Ectodermal cell (in vitro differentiated cells): ENCODE measurements around the gene CAND2.
"Not testable (repeated sequence)": the region's sequence is repeated elsewhere in the genome, so short reads cannot be mapped to it uniquely, and the experiment has no call there.

Source experiments
- H3K27ac ChIP-seq: 2 replicates; pipeline ENCODE4 v1.7.0; 2013; ENCODE audit warnings: mild to moderate bottlenecking, low read depth, low read length; ENCODE audit not compliant: insufficient read depth, poor library complexity, severe bottlenecking
- H3K27me3 ChIP-seq: 2 replicates; pipeline ENCODE4 v1.7.0; 2013; ENCODE audit warnings: mild to moderate bottlenecking, low read length; ENCODE audit not compliant: insufficient read depth, control insufficient read depth, poor library complexity, severe bottlenecking
- H3K36me3 ChIP-seq: one replicate; pipeline ENCODE4 v1.7.0; 2013; ENCODE audit warnings: low read length; ENCODE audit not compliant: control insufficient read depth, insufficient read depth
- H3K4me1 ChIP-seq: one replicate; pipeline ENCODE4 v1.7.0; 2013; ENCODE audit warnings: low read length; ENCODE audit not compliant: control insufficient read depth, insufficient read depth
- H3K4me3 ChIP-seq: 2 replicates; pipeline ENCODE4 v1.7.0; 2013; ENCODE audit warnings: low read depth, low read length, control low read depth; ENCODE audit not compliant: insufficient read depth
- H3K9me3 ChIP-seq: 2 replicates; pipeline ENCODE4 v1.7.0; 2013; ENCODE audit warnings: mild to moderate bottlenecking, low read length, moderate library complexity; ENCODE audit not compliant: control insufficient read depth
- WGBS, 2 experiments: methylation state at CpG; one replicate each; pipeline ENCODE4 v1.1.7; 2013; ENCODE audit warnings: missing lambda C conversion rate in 2 of 2; 5-methylcytosine and 5-hydroxymethylcytosine counted together

Gene CAND2

GRCh38 chr3:12853847-12854246 lies 57.4 kb downstream of the CAND2 start:
- H3K9me3 ChIP-seq, result not testable (repeated sequence)
- WGBS, 2 experiments, result 91 to 93% methylated on average over 2 of the region's 2 CpGs

GRCh38 chr3:12854565-12854964 lies 58.1 kb downstream of the CAND2 start:
- H3K27me3 ChIP-seq, result no peaks in the 10 kb centered on the region
- no peak overlapping the region for H3K27ac ChIP-seq
- no peaks in the 10 kb centered on the region for H3K4me1 ChIP-seq
- H3K9me3 ChIP-seq, result no peaks in the 10 kb centered on the region
- no peak overlapping the region for H3K4me3 ChIP-seq
- 93 to 97% methylated on average over 4 of the region's 4 CpGs for WGBS, 2 experiments
- H3K36me3 ChIP-seq, result no peaks in the 10 kb centered on the region

More at GRCh38 chr3:12853847-12854246, 57.4 kb downstream of the CAND2 start:
- H3K36me3 ChIP-seq, H3K27ac ChIP-seq, H3K4me3 ChIP-seq, H3K27me3 ChIP-seq, H3K4me1 ChIP-seq: not testable (repeated sequence)

DNA sequence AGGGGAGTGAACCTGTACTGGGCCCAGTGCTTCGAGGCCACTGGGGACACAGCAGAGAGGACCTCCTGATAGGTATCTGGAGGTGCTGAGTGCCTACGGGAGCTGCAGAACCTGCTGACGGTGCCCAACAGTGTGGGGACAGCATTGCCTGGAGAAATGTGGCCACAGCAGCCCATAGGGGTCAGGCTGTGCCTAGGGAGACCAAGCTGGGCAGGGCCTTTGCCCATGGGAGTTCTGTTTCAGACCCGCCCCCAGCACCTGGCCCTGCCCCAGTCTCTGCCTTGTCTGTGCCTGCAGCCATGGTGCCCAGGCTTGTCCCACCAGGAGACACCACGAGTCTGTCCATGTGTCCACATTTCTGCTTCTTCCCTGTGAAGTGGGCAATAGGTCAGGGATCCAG lies 60.1 kb downstream of the CAND2 start:
- Histone ChIP-seq H3K27ac (no peak overlapping the region), H3K4me3 (no peak overlapping the region), H3K4me1 (no peaks in the 10 kb centered on the region), H3K27me3 (no peaks in the 10 kb centered on the region), H3K9me3 (no peaks in the 10 kb centered on the region), H3K36me3 (no peaks in the 10 kb centered on the region)
- 83 to 88% methylated on average over 5 of the region's 5 CpGs for WGBS, 2 experiments

GRCh38 chr3:12859840-12860239 lies 63.4 kb downstream of the CAND2 start:
- WGBS, 2 experiments, result 84 to 88% methylated on average over 7 of the region's 7 CpGs
- Histone ChIP-seq H3K36me3 (no peaks in the 10 kb centered on the region), H3K4me1 (no peaks in the 10 kb centered on the region), H3K27ac (no peak overlapping the region), H3K27me3 (no peaks in the 10 kb centered on the region), H3K4me3 (no peak overlapping the region), H3K9me3 (no peaks in the 10 kb centered on the region)

GRCh38 chr3:12861611-12862010 lies 65.1 kb downstream of the CAND2 start:
- Histone ChIP-seq H3K27me3 (no peaks in the 10 kb centered on the region), H3K9me3 (no peaks in the 10 kb centered on the region), H3K4me3 (no peak overlapping the region), H3K36me3 (no peaks in the 10 kb centered on the region), H3K4me1 (no peaks in the 10 kb centered on the region), H3K27ac (no peak overlapping the region)
- WGBS, 2 experiments, result 92 to 95% methylated on average over 5 of the region's 5 CpGs

DNA sequence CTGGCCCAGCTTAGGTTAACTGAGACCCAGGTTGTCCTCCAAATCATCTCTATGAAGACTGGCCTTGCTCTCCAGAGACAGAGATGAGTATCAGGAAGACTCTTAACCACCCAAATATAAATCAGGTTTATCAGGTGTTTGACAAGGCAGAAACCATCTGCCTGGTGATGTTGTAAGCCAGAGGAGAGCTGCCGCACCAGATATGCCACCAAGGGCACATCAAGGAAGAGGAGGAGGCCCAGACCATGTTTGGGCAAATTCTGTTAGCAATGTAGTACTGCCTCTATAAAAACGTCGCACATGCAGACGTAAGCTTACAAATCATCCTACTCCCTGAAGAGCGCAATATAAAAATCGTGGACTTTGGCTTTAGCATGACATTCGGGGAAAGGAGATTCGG lies 65.9 kb downstream of the CAND2 start:
- no peaks in the 10 kb centered on the region for H3K4me1 ChIP-seq
- no peaks in the 10 kb centered on the region for H3K36me3 ChIP-seq
- H3K4me3 ChIP-seq, result no peak overlapping the region
- H3K27ac ChIP-seq, result no peak overlapping the region
- 93% methylated on average over 8 of the region's 8 CpGs for WGBS, 2 experiments
- H3K9me3 ChIP-seq, result no peaks in the 10 kb centered on the region
- H3K27me3 ChIP-seq, result no peaks in the 10 kb centered on the region

DNA sequence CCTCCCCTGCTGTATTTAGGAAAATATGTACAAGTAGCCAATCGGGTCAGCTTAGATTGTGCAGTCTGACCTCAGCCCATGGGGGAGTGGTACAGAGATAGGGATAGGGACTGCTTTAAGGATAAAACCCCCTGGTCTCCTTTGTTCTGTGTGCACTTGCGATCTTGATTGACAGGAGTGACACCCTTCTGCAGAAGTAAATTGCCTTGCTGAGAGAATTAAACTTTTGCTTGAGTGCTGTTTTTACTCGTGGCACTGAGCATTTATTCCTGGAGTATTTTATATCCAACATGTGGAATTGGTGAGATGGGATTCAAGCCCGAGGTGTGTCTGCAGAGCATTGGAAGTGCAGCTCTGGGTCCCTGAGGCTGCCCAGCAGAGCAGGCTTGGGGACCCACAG lies 68.8 kb downstream of the CAND2 start:
- Histone ChIP-seq H3K9me3 (no peaks in the 10 kb centered on the region), H3K4me3 (no peak overlapping the region), H3K27ac (no peak overlapping the region), H3K27me3 (peaks cover 8% of the 10 kb centered on the region), H3K4me1 (peaks cover 9% of the 10 kb centered on the region), H3K36me3 (no peaks in the 10 kb centered on the region)
- 95 to 96% methylated on average over 4 of the region's 4 CpGs for WGBS, 2 experiments

- Histone ChIP-seq H3K27me3 (peaks cover 8% of the 10 kb centered on the region), H3K4me3 (no peak overlapping the region), H3K36me3 (no peaks in the 10 kb centered on the region), H3K9me3 (no peaks in the 10 kb centered on the region), H3K27ac (no peak overlapping the region), H3K4me1 (peaks cover 9% of the 10 kb centered on the region)
- WGBS, 2 experiments, result 80 to 81% methylated on average over 6 of the region's 6 CpGs
Measured at GRCh38 chr3:12866836-12867235, 70.4 kb downstream of the CAND2 start.

DNA sequence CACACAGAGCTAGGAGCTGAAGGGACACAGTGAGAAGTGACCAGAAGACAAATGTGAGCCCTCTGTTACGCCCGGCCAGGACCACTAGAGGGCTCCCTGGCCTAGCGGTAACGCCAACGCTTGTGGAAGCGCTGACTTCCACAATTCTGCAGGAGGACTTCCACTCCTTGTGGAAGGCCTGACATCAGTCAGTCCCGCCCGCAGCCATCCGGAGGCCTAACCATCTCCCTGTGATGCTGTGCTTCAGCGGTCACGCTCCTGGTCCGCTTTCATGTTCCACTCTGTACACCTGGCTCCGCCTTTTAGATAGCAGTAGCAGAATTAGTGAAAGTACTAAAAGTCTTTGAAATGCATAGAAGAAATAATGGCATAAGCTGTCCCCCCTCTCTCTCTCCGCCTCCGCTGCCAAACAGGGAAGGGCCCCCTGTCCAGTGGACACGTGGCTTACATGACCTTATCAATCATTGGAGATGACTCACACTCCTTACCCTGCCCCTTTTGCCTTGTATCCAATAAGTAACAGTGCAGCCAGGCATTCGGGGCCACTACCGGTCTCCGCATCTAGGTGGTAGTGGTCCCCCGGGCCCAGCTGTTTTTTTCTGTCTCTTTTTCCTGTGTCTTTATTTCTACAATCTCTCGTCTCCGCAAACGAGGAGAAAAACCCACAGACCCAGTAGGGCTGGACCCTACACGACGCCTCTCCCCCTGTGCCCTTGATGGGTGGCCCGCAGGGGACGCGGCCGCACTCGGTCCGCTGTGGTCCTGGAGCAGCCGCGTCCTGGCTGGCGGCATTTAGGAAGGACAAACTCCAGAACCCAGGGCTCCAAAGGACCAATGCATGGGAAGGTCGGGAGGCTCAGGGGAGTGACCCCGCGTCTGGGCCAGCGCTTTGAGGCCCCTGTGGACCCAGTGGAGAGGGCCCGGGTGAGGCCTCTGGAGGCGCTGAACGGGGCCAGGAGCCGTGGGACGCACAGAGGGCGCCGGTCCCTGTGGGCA lies 71.9 kb downstream of the CAND2 start:
- Histone ChIP-seq H3K36me3 (no peaks in the 10 kb centered on the region), H3K27me3 (peaks cover 8% of the 10 kb centered on the region), H3K4me1 (peaks cover 9% of the 10 kb centered on the region), H3K27ac (no peak overlapping the region), H3K4me3 (peak overlapping the region; percentile 44), H3K9me3 (no peaks in the 10 kb centered on the region)
- WGBS, 2 experiments, result 2 to 3% methylated on average over 44 of the region's 45 CpGs

DNA sequence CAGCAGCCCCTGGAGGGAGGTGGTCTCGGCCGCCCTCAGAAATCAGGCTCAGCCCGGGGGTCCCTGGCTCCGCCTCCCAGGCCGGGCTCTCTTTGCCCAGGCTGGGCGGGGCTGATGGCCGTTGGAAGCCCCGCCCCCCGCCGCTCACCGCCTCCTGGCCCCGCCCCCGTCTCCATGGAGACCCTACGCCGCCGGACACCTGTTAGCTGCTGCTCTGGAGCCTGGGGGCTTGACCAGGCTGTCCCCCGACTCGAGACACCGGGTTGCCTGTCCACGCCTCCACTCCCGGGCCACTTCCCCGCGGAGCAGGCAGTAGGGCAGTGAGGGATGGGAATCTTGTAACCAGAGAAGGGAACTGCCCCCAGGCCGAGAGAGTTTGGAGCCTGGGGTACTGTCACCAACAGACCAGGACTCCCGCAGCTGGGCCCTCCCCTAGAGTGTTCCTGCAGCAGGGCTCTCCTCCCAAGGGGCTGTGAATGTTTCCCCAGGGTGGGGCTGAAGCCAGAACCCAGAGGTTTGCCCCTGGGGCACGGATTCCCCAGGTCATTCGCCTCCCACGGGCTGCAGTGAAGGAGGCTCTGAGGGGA lies 72.6 kb downstream of the CAND2 start:
- peaks cover 9% of the 10 kb centered on the region for H3K4me1 ChIP-seq
- H3K9me3 ChIP-seq, result no peaks in the 10 kb centered on the region
- WGBS, 2 experiments, result 8% methylated on average over 28 of the region's 28 CpGs
- H3K36me3 ChIP-seq, result no peaks in the 10 kb centered on the region
- peaks cover 8% of the 10 kb centered on the region for H3K27me3 ChIP-seq
- peak overlapping the region; percentile 44 for H3K4me3 ChIP-seq
- peak overlapping the region; percentile 36 for H3K27ac ChIP-seq
